Heart left ventricle (tissue), 16 donors: ENCODE results near the gene B3GALT5. TPM values are rescaled to one million over a fixed set of nuclear protein-coding genes. Genes with fewer than 3 reads are reported as not detected.

Experiments
- ATAC-seq, 4 donors: fragments of 200-7000 bp; cut with Tn5 transposase; one replicate each; pipeline ENCODE4 v1.9.1; 2020 to 2022; ENCODE audit warnings: moderate library complexity in 4 of 4, mild to moderate bottlenecking in 3 of 4, moderate number of reproducible peaks in 1 of 4
- DNase-seq, 5 donors: peaks; one replicate each; pipeline ENCODE4 v3.0.0-alpha.2; 2020
- H3K27ac ChIP-seq, 12 donors: fragments of 200-600 bp; sonication (generic) in 4 of 12; one replicate each; pipeline versions ENCODE4 v1.5.0 to v1.8.0; 2016 to 2022; ENCODE audit warnings: mild to moderate bottlenecking in 2 of 12
- H3K27me3 ChIP-seq, 9 donors: fragments of 200-600 bp; sonication (generic) in 2 of 9; one replicate each; pipeline versions ENCODE4 v1.5.1 to v1.8.0; 2016 to 2022; ENCODE audit warnings: mild to moderate bottlenecking in 3 of 9
- H3K36me3 ChIP-seq, 9 donors: fragments of 200-600 bp; sonication (generic) in 2 of 9; one replicate each; pipeline versions ENCODE4 v1.5.0 to v1.8.0; 2018 to 2022; ENCODE audit warnings: mild to moderate bottlenecking in 2 of 9
- H3K4me1 ChIP-seq, 12 donors: fragments of 200-600 bp; sonication (generic) in 4 of 12; one replicate each; pipeline versions ENCODE4 v1.5.0 to v1.8.0; 2016 to 2022; ENCODE audit warnings: mild to moderate bottlenecking in 3 of 12
- H3K4me3 ChIP-seq, 12 donors: fragments of 200-600 bp; sonication (generic) in 4 of 12; one replicate each; pipeline versions ENCODE4 v1.5.0 to v1.8.0; 2017 to 2022; ENCODE audit warnings: mild to moderate bottlenecking in 9 of 12, moderate library complexity in 4 of 12
- H3K9me3 ChIP-seq, 12 donors: fragments of 200-600 bp; sonication (generic) in 4 of 12; one replicate each; pipeline versions ENCODE4 v1.5.0 to v1.8.0; 2016 to 2022; ENCODE audit warnings: mild to moderate bottlenecking in 1 of 12
- POLR2A ChIP-seq, 2 donors: fragments of 450-650 bp; IDR thresholded peaks; one replicate each; pipeline ENCODE4 v1.6.1; 2017; ENCODE audit warnings: antibody characterized with exemption in 2 of 2, mild to moderate bottlenecking in 2 of 2, moderate library complexity in 2 of 2
- WGBS, 4 donors: extraction: QIAGEN DNeasy Blood & Tissue Kit in 2 of 4; methylation state at CpG; one replicate each; pipeline versions ENCODE4 v1.1.5 to v1.1.7; 2013 to 2018; 5-methylcytosine and 5-hydroxymethylcytosine counted together
- intact Hi-C, 10 donors: fragments of 100-400 bp; cut with DNase I; formaldehyde crosslinking; loops; one replicate each; pipeline versions ENCODE4 v1.11.1 to v1.14.2; 2022
- polyA plus RNA-seq, 2 donors: library from polyadenylated mRNA; stranded (reverse); fragments of 200-250 nt; gene quantifications; one replicate each; pipeline ENCODE4 v1.2.3, GENCODE V29; 2013
- total RNA-seq, 9 donors: library from RNA; depleted of rRNA in 2 of 9; stranded (reverse); fragments of >200 nt in 2 of 9; fragmentation: NEBNext Ultra II Directional in 3 of 9; extraction: Animal tissue kit (Norgen Biotek cat#: 25700) in 3 of 9; gene quantifications; one replicate each; pipeline versions ENCODE4 v1.1.0 to v1.2.4, GENCODE V29; 2016 to 2023
- TF ChIP-seq, protein P1 (sequence below), 12 donors: fragments of 200-600 bp; sonication (generic) in 4 of 12; IDR thresholded peaks; one replicate each; pipeline versions ENCODE4 v1.5.0 to v1.8.0; 2018 to 2022; ENCODE audit warnings: antibody characterized with exemption in 12 of 12, mild to moderate bottlenecking in 5 of 12
- donor health status: ischemic (EF 13 %, LVEDD 7.1; RV severe dilation, severe dysfunction).
- donor health status: healthy with polysubstance abuse.
- donor health status: DM: no; HTN: yes; CAD: no.
- donor health status: DM: no; HTN: no; CAD: no.
- donor health status: ischemic (EF 25% LVEDD 6.9; RV normal size, moderate dysfunction).
- donor health status: ischemic (EF 25% LVEDD 5.7; RV mildly dilated, moderate dysfunction).
- donor health status: healthy.
- donor health status: DM: yes; HTN: yes; CAD: no.
- donor health status: ischemic (EF 35%, LVEDD 5.7; RV mildly dilated, moderate dysfunction).
- donor health status: nonischemic (EF 11% LVEDD 7.7; RV severe dilation, severe dysfunction).
- donor health status: DM: yes; HTN: yes; CAD: no.
- donor health status: PGD.
- donor health status: ischemic (EF 29% LVEDD 5.4; RV normal size, mild dysfunction).
- donor health status: nonischemic (EF 23%, LVEDD 6.1; RV moderate dilation, normal function).

B3GALT5 gene
- total and polyA plus RNA-seq, 11 donors, result 0.01 to 0.71 (median 0.07) TPM; not detected in 2

DNA sequence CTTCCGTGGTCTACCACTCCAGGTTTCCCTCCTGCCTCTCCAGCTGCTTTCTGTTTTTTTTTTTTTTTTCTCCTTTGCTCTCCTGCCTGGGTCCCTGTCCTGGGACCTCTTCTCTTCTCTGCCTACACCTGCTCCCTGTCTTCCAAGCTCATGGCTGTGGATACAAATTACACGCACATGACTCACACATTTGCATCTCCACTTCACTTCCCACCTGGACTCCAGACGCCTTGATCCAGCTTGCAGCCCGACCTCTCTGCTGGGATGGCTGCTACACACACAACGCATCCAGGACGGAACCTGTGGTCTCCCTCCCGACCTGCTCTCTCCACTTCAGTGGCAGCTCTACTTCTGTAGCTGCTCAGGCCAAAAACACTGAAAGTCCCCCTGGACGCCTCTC is 44.4 kb upstream of the B3GALT5 start:
- no peak for ATAC-seq
- H3K4me1 ChIP-seq, result peaks cover 0 to 13% (median 2%) of the 10 kb centered on the region in 12 donors
- intact Hi-C loops, result no loop called here
- H3K4me3 ChIP-seq, result no peak overlapping the region
- WGBS, 4 donors, result 71 to 73% (median 73%) methylated on average over 8 of the region's 8 CpGs
- no peak for DNase-seq
- H3K9me3 ChIP-seq, result no peaks in the 10 kb centered on the region
- H3K27ac ChIP-seq, result no peak overlapping the region
- no peaks in the 10 kb centered on the region for H3K36me3 ChIP-seq
- peaks cover 0 to 4% (median 0%) of the 10 kb centered on the region in 9 donors for H3K27me3 ChIP-seq
- TF ChIP-seq, protein P1, sequence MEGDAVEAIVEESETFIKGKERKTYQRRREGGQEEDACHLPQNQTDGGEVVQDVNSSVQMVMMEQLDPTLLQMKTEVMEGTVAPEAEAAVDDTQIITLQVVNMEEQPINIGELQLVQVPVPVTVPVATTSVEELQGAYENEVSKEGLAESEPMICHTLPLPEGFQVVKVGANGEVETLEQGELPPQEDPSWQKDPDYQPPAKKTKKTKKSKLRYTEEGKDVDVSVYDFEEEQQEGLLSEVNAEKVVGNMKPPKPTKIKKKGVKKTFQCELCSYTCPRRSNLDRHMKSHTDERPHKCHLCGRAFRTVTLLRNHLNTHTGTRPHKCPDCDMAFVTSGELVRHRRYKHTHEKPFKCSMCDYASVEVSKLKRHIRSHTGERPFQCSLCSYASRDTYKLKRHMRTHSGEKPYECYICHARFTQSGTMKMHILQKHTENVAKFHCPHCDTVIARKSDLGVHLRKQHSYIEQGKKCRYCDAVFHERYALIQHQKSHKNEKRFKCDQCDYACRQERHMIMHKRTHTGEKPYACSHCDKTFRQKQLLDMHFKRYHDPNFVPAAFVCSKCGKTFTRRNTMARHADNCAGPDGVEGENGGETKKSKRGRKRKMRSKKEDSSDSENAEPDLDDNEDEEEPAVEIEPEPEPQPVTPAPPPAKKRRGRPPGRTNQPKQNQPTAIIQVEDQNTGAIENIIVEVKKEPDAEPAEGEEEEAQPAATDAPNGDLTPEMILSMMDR (IDR thresholded peaks at IDR 0.05), result no peak
- no peak for TF ChIP-seq POLR2A (IDR thresholded peaks at IDR 0.05)

- Histone ChIP-seq H3K36me3 (no peaks in the 10 kb centered on the region), H3K27ac (no peak overlapping the region), H3K4me3 (no peak overlapping the region), H3K9me3 (peaks cover 0 to 3% (median 0%) of the 10 kb centered on the region in 12 donors), H3K27me3 (peaks cover 0 to 4% (median 0%) of the 10 kb centered on the region in 9 donors), H3K4me1 (peaks cover 0 to 8% (median 0%) of the 10 kb centered on the region in 12 donors)
- ATAC-seq, result no peak
- TF ChIP-seq POLR2A (IDR thresholded peaks at IDR 0.05), result no peak
- TF ChIP-seq, protein P1 (IDR thresholded peaks at IDR 0.05), result no peak
- DNase-seq, result no peak
- intact Hi-C loops, result no loop called here
Observed at GRCh38 chr21:39575775-39576174, 37.0 kb upstream of the B3GALT5 start.

DNA sequence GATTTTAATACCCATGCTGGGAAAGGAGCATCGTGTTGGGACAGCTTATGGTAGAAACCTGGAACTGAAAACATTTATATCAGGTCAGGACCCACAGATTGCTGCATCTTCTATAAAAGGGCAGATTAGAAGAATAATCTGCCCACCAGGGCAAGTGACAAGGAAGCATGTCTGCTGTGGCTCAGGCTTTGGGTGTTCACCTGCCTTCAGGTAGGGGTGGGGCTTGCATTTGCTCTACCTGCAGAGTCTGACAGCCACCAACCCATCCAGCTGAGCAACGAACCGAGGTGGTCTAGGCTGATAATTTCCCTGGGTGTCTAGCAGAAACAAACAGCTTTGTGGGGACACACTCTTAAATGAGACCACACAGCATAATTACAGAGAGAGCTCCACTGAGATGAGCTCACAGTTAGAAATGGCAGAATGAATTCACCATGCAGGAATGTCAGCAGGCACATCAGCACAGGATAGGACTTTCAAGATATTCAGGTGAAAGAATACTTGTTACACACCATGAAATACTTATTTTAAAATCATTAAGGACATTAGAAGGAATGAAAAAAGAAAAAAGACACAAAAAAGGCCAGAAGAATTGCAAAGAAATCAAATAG is 36.1 kb upstream of the B3GALT5 start:
- peak overlapping the region in 5 of 12 donors; percentile 14 to 48 (median 40) for H3K27ac ChIP-seq
- ATAC-seq (peak; percentile 20 to 92 (median 74)), DNase-seq (no peak)
- H3K4me1 ChIP-seq, result peaks cover 0 to 8% (median 0%) of the 10 kb centered on the region in 12 donors
- H3K4me3 ChIP-seq, result no peak overlapping the region
- no peaks in the 10 kb centered on the region for H3K36me3 ChIP-seq
- 39 to 57% (median 51%) methylated on average over 3 of the region's 3 CpGs for WGBS, 4 donors
- H3K27me3 ChIP-seq, result peaks cover 0 to 4% (median 0%) of the 10 kb centered on the region in 9 donors
- peaks cover 0 to 3% (median 0%) of the 10 kb centered on the region in 12 donors for H3K9me3 ChIP-seq
- intact Hi-C loops, result no loop called here
- no peak for TF ChIP-seq POLR2A (IDR thresholded peaks at IDR 0.05)
- TF ChIP-seq, protein P1 (IDR thresholded peaks at IDR 0.05), result no peak

DNA sequence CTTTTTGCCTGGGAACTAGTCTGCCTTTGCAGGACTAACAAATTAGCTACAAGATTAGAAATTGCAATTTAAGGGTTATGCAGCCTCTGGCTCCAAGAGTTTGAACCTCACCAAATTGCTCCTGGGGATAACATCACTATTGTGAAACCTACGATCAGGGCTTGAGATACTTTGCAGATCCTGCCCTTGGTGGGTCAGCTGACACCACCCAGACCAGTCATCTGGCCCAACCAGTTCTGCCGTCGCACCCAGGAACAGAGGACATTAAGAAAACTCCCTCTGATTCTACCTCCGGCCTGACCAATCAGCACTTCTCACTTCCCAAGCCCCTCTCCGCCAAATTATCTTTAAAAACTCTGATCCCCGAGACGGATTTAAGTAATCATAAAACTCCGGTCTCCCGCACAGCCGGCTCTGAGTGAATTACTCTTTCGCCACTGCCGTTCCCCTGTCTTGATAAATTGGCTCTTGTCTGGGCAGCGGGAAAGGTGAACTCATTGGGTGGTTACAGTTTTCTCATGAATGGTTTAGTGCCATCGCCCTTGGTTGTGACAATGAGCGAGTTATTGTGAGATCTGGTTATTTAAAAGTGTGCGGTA is 32.9 kb upstream of the B3GALT5 start:
- Histone ChIP-seq H3K9me3 (peaks cover 0 to 3% (median 0%) of the 10 kb centered on the region in 12 donors), H3K4me1 (peaks cover 0 to 8% (median 0%) of the 10 kb centered on the region in 12 donors), H3K4me3 (no peak overlapping the region), H3K27me3 (no peaks in the 10 kb centered on the region), H3K36me3 (no peaks in the 10 kb centered on the region), H3K27ac (no peak overlapping the region)
- ATAC-seq (no peak), DNase-seq (no peak)
- TF ChIP-seq, protein P1 (IDR thresholded peaks at IDR 0.05), result no peak
- TF ChIP-seq POLR2A (IDR thresholded peaks at IDR 0.05), result no peak
- WGBS, 4 donors, result 90 to 94% (median 92%) methylated on average over 16 of the region's 16 CpGs
- intact Hi-C loops, result no loop called here
